ENCODE results near the gene UBE2A. TPM values are rescaled to one million over a fixed set of nuclear protein-coding genes. Genes with fewer than 3 reads are reported as not detected.

Gene UBE2A
- total and polyA plus RNA-seq, 2 donors (not counting 1 experiment from before 2014, with no cell fraction given), result 28.4 to 106 TPM

DNA sequence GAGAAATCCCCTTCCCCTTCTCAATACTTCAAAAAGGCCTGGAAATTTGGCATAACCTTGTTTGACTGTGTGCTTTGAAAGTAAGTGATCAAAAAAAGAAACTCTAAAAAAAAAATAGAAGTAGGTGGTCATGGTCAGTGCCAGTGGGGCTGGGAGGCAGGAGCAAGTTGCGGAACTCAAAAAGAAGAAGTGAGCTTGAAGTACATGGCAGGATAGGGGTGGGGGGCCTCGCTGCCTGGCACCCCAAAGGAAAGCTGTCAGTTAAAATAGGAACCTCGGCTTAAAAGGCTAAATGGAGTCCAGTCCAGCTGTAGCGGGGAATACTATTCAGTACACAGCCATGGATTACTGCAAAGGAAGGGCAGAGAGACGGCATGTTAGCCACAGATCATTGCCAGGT, 44.1 kb downstream of the UBE2A start:
- Histone ChIP-seq H4K20me1 (ENCODE audit: control insufficient read depth, extremely low read depth, insufficient read depth, low read length) (no peaks in the 10 kb centered on the region), H2AFZ (ENCODE audit: low read length) (no peak overlapping the region), H3K4me1 (ENCODE audit: control insufficient read depth, extremely low read depth, insufficient read depth, low read length) (no peaks in the 10 kb centered on the region), H3K27ac (ENCODE audit: insufficient read depth, low read length) (no peak overlapping the region), H3K79me2 (ENCODE audit: control insufficient read depth, insufficient read depth, low read length) (no peaks in the 10 kb centered on the region), H3K4me3 (replicated peaks in 1 of 4; ENCODE audit: control extremely low read depth in 1 of 4, insufficient read depth in 1 of 4, low read depth in 3 of 4, low read length in 4 of 4) (no peak overlapping the region), H3K9me3 (ENCODE audit: control insufficient read depth, insufficient read depth, low read depth, low read length) (no peaks in the 10 kb centered on the region), H3K9ac (ENCODE audit: insufficient read depth, low read length) (no peak overlapping the region), H3K4me2 (ENCODE audit: extremely low read depth, insufficient read depth, low read length) (no peak overlapping the region), H3K36me3 (ENCODE audit: control insufficient read depth, insufficient read depth, low read length) (no peaks in the 10 kb centered on the region), H3K27me3 (ENCODE audit: control insufficient read depth, insufficient read depth, low read length) (no peaks in the 10 kb centered on the region)
- TF ChIP-seq EZH2 (IDR thresholded peaks at IDR 0.05; ENCODE audit: low read length, missing control alignments) (no peak), CTCF (conservative IDR thresholded peaks at IDR 0.05 in 1 of 2, IDR thresholded peaks at IDR 0.05 in 1 of 2; ENCODE audit: low read depth in 1 of 2, low read length in 2 of 2) (no peak)
- no peak for DNase-seq (ENCODE audit: low read depth in 2 of 2)

DNA sequence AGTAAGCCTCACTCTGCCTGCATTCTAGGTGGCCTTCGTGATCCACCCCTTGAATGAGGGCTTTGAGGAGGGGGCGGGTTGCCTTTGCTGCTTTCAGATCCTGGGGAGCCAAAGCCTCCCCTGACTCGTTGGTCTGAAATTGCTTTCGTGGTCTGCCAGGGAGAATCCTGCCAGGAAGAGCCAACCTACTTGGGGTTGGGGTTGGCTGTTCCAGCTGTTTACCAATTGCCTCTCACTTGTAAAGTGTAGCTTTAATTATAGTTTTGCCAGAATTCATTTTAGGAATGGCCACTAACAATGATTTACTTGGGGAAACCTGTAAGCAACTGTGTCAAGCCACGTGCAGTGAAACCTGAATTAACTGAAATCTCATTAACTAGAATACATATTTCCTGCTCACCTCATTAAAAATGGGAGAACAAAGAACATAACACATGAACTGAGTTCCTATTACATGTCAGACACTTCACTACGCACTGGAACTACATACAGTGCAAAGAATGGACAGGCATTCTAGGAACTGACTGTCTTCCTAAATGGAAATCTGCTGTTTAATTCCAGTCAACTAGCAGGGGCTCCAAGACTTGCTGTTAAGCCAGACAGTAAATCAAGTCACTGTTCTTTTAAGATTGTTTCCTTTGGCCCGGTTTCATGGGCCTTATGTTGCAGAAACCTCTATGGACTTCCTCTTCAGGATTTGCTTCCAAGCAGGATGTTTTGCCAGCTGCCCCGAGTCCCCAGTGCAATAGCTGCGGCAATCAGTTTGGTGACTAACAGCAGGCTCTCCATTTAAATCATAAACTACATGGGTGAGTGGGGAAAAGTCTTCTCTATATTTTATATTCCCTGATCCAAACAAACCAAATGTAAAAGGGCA, 48.2 kb downstream of the UBE2A start:
- Histone ChIP-seq H3K4me3 (replicated peaks in 1 of 4; ENCODE audit: control extremely low read depth in 1 of 4, insufficient read depth in 1 of 4, low read depth in 3 of 4, low read length in 4 of 4) (no peak overlapping the region), H2AFZ (ENCODE audit: low read length) (no peak overlapping the region), H3K4me1 (ENCODE audit: control insufficient read depth, extremely low read depth, insufficient read depth, low read length) (no peaks in the 10 kb centered on the region), H4K20me1 (ENCODE audit: control insufficient read depth, extremely low read depth, insufficient read depth, low read length) (no peaks in the 10 kb centered on the region), H3K9me3 (ENCODE audit: control insufficient read depth, insufficient read depth, low read depth, low read length) (no peaks in the 10 kb centered on the region), H3K4me2 (ENCODE audit: extremely low read depth, insufficient read depth, low read length) (no peak overlapping the region), H3K27me3 (ENCODE audit: control insufficient read depth, insufficient read depth, low read length) (no peaks in the 10 kb centered on the region), H3K79me2 (ENCODE audit: control insufficient read depth, insufficient read depth, low read length) (no peaks in the 10 kb centered on the region), H3K9ac (ENCODE audit: insufficient read depth, low read length) (no peak overlapping the region), H3K36me3 (ENCODE audit: control insufficient read depth, insufficient read depth, low read length) (no peaks in the 10 kb centered on the region), H3K27ac (ENCODE audit: insufficient read depth, low read length) (no peak overlapping the region)
- TF ChIP-seq CTCF (conservative IDR thresholded peaks at IDR 0.05 in 1 of 2, IDR thresholded peaks at IDR 0.05 in 1 of 2; ENCODE audit: low read depth in 1 of 2, low read length in 2 of 2) (no peak), EZH2 (IDR thresholded peaks at IDR 0.05; ENCODE audit: low read length, missing control alignments) (no peak)
- peak; percentile 75 to 86 for DNase-seq (ENCODE audit: low read depth in 2 of 2)

DNA sequence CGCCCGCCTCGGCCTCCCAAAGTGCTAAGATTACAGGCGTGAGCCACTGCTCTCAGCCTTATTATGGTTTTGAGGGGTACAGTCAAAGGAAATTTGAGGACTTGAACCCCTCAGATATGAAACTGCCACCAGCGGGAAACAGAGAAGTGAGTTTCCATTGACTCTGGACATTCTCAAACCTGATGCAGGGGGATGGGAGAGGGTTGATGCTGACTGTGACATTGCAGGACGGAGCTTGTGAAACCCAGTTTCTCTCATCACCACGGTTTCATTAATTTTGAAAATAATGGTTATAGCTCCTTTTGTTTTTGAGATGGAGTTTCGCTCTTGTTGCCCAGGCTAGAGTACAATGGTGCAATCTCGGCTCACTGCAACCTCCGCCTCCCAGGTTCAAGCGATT, 50.1 kb downstream of the UBE2A start:
- H4K20me1 ChIP-seq (ENCODE audit: control insufficient read depth, extremely low read depth, insufficient read depth, low read length), result no peaks in the 10 kb centered on the region
- no peaks in the 10 kb centered on the region for H3K4me1 ChIP-seq (ENCODE audit: control insufficient read depth, extremely low read depth, insufficient read depth, low read length)
- H3K4me2 ChIP-seq (ENCODE audit: extremely low read depth, insufficient read depth, low read length), result no peak overlapping the region
- H2AFZ ChIP-seq (ENCODE audit: low read length), result no peak overlapping the region
- no peaks in the 10 kb centered on the region for H3K36me3 ChIP-seq (ENCODE audit: control insufficient read depth, insufficient read depth, low read length)
- H3K27ac ChIP-seq (ENCODE audit: insufficient read depth, low read length), result no peak overlapping the region
- TF ChIP-seq CTCF (conservative IDR thresholded peaks at IDR 0.05 in 1 of 2, IDR thresholded peaks at IDR 0.05 in 1 of 2; ENCODE audit: low read depth in 1 of 2, low read length in 2 of 2) (no peak), EZH2 (IDR thresholded peaks at IDR 0.05; ENCODE audit: low read length, missing control alignments) (no peak)
- DNase-seq (ENCODE audit: low read depth in 2 of 2), result no peak
- no peaks in the 10 kb centered on the region for H3K9me3 ChIP-seq (ENCODE audit: control insufficient read depth, insufficient read depth, low read depth, low read length)
- no peaks in the 10 kb centered on the region for H3K79me2 ChIP-seq (ENCODE audit: control insufficient read depth, insufficient read depth, low read length)
- H3K4me3 ChIP-seq (replicated peaks in 1 of 4; ENCODE audit: control extremely low read depth in 1 of 4, insufficient read depth in 1 of 4, low read depth in 3 of 4, low read length in 4 of 4), result no peak overlapping the region
- H3K27me3 ChIP-seq (ENCODE audit: control insufficient read depth, insufficient read depth, low read length), result no peaks in the 10 kb centered on the region
- no peak overlapping the region for H3K9ac ChIP-seq (ENCODE audit: insufficient read depth, low read length)

All from fibroblast of lung (primary cell).